GOT3 (cell line): ENCODE results near the gene FHL1.

Source experiments
- DNase-seq: peaks from one replicate; lab custom pipeline; 2025; ENCODE audit warnings: mixed read lengths; lab: John Stamatoyannopoulos, UW

FHL1 gene

DNA sequence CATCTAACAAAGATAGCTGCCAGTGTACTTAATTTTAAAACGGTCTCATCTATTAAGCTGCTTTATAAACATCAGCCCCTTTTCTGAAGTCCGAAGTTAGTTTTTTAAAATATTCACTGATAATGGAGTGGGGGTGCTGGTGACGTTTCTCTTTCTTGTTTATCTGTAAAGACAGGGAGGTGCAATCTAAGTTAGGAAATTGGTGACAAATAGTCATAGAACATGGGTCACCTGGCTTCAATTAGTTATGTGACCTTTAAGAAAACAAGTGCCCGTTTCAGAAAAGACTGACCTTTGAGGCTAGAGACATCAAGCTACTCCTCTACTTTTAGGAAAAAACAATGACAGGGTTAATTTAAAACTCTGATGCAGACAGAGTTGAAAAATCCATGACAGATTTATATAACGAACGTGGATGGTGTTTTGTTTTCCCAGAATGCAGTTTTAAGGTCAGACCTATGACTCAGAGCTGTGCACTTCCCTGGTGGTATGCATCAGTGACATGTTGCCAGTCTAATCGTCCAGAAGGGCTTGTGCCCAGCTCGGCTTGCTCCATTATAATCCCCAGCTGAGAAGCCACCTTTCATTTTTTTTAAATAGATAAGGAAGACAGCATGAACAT, 38.2 kb downstream of the FHL1 start:
- no peak for DNase-seq

DNA sequence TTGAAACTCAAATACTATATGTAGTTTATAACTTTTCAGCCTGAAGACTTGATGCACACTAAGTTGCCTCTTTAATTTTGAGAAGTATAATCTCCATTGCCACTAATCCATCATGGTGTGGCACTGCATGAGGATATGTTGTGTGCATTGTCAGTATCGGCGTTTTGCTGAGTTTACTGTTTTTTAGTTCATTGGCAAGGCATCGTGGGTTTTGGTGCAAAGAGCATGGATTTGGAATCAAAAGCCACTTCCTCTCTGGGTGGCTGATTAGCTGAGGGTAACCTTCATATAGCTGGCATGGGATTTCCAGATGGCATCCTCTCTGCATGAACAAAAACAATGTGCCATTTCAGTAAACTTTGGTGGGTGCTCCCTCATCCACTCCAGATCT, 38.7 kb downstream of the FHL1 start:
- no peak for DNase-seq

- DNase-seq: no peak
These were observed 41.9 kb downstream of the FHL1 start for GRCh38 chrX:136189222-136189621.

DNA sequence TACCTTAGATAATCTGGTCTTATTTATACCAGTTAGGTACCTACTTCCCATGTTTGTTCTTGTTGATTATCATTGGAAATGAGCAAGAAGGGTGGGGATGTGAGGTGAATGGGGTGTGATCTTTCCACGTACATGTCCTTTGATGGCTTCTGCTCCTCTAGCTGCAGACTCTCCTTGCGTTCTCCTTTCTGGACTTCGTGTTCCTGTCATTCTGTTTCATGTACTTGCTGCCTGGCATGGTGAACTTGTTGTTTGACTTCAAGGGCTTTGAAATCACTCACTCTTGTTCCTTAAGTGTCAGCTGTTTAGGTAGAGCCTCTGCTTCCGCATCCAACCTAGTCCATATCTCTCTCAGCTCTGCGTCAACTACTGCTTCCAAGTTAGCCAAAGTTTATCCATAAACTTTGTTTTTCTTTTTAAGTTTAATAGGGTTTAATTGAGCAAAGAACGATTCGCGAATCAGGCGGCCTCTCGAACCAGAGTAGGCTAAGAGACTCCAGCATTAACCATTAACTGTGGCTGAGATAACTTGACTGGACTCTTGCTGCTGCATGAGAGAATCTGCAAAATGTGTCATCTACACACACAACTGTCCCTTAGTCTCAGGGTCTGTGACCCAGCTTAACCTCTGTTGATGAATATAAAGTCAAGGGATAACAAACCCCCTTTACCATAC, 42.8 kb downstream of the FHL1 start:
- DNase-seq: no peak

DNA sequence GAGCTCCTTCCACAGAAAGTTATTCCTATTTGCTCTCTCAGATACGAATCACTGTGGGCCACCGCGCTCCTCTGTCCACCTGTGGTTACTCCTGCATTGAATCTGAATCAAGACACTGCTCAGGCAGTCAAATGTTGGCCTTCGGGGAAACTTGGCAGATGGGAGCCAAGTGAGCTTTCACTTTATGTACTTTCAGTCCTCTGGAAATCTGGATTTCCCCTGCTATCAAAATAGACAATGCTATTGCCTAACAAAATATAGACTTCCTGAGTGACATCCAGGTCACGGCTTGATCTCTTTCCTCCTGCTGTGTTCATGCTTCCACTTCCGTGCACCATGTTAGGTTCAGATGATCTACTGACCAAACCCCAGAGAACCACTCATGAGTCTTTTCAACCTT, 43.8 kb downstream of the FHL1 start:
- no peak for DNase-seq

GRCh38 chrX:136192135-136192534, 44.8 kb downstream of the FHL1 start:
- DNase-seq: no peak

DNA sequence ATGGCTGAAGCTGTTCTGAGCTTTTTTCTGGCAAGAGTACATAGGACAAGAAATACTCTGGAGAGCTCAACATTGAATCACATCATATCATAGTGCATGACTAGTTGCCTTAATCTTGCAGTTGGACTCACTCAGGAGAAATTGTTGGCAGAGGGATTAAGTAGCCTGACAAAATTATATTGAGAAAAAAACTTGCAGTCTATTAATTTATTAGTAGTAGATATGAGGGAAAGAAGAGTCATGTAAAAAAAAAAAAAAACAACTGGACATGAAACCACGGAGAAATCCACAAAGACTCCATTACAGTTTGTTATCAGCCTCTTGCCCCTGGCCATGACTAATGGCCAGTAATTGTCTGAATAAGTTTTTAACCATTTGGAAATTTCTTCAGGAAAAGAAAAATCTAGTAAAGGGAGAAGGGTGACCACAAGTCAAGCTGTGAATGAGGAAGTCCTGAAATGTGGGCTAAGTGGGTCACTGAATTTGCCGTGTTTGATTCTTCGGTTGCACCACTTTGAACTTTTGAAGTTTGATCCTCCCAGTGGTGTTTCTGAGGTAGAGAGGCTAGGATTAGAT, 45.6 kb downstream of the FHL1 start:
- DNase-seq: no peak

- no peak for DNase-seq
These were observed 46.4 kb downstream of the FHL1 start for GRCh38 chrX:136193771-136194170.

- DNase-seq: no peak
These were observed 47.2 kb downstream of the FHL1 start for GRCh38 chrX:136194536-136194935.

- DNase-seq: no peak
These were observed 47.9 kb downstream of the FHL1 start for GRCh38 chrX:136195247-136195646.

- no peak for DNase-seq
These were observed 49.4 kb downstream of the FHL1 start for GRCh38 chrX:136196691-136197155.

DNA sequence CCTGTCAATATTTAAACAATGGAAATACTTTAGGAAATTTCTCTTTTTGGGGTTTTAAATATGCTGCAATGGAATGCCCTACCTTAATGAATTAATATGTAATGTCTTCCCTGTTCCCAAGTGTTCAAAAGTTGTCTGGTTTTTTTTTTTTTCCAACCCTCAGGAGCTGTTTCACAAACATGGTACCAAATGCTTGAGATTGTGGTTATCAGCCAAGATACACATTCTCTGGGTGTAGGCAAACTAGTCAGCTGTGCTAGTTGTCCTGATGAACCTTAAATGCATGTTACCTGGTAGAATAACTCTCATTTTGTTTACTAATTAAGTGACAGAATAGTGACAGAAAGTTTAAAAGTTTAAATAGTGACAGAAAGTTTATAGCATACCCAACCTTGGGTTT, 50.7 kb downstream of the FHL1 start:
- no peak for DNase-seq

DNA sequence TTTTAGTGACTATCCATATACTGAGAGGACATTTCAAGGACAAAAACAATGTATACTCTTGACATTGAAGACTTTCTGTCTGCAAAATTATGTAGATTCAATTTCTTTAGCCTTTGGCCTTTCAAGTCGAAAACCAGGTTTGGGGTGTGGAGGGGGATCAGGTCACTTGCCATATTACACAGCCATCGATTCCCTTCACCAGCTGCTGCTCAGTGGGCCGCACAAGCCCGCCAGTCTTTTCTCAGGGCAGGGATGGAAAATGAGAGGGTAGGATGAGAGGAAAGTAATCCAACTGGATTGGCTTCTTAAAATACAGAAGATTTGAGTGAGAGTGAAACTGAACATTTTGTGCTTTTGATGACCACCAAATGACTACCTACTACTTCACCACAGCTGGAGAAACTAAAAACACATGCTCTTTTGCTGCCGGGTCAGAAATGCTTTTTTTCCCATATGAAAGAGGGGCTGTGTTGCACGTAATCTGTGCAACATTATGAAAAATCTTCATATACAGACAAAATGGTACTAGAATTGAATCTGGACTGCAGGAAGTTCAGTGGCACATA, 51.4 kb downstream of the FHL1 start:
- no peak for DNase-seq

DNA sequence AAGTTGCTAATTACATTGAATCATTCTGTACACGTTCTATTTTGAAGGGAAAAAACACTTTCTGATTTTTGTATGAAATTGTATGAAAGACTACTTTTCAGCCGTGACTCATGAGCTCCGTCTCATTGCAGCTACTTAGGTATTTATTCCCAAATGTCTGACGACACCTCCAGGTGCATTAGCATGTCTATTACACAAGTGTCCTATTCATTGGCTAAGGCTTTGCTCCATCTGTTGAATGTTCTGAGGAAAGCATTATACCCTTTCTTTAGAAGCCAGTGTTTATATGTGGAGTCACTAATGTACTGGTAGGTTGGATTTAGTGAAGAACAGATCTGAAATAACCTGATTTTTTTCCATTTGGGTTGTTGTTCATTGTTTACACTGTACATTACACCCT, 52.0 kb downstream of the FHL1 start:
- no peak for DNase-seq

DNA sequence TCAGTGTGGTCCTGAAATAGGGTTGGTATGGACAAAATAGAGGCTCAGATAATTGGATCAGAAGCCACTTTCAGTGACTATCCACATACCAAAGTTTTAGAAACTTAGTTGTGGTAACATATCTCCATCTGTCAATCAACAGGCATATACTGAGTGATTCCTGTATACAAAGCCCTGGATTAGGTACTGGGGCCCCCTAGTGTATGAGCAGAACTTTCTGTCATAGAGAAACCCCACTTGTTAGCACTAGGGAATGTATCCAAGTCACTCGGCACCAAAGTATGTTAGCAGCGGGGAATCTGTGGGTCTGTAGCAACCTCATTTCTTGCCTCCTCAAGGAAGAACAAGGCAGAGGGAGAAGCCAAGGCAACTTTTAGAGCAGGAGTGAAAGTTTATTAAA, 53.1 kb downstream of the FHL1 start:
- DNase-seq: no peak

GRCh38 chrX:136201601-136202000, 54.3 kb downstream of the FHL1 start:
- no peak for DNase-seq

GRCh38 chrX:136202889-136203288, 55.6 kb downstream of the FHL1 start:
- DNase-seq: no peak

- DNase-seq: no peak
These were observed 56.1 kb downstream of the FHL1 start for GRCh38 chrX:136203438-136203837.

- DNase-seq: no peak
These were observed 56.6 kb downstream of the FHL1 start for GRCh38 chrX:136203951-136204350.

GRCh38 chrX:136204571-136204970, 57.2 kb downstream of the FHL1 start:
- no peak for DNase-seq

DNA sequence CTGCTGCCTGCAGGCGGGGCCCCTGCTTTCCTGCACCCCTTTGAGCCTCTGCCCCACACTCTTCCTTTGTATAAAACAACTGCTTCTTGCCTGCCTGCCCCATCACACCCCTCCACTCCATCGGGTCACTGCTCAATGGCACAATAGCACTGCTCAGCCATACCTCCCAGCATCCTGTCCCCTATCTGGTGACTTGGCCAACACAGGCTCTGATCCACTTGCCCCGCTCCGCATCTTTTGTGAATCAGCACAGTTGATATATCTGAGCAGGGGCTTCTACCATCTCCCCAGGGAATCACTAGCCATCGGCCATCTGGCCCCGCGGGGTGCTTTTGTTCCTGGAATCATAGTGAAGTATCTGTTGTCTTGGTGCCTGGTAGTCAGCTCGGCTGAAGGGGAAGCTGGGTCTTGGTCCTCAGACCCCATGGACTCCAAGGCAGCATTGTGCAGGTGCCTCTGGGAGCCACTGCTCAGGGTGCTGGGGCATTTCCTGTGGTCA, 58.6 kb downstream of the FHL1 start:
- DNase-seq: no peak

DNA sequence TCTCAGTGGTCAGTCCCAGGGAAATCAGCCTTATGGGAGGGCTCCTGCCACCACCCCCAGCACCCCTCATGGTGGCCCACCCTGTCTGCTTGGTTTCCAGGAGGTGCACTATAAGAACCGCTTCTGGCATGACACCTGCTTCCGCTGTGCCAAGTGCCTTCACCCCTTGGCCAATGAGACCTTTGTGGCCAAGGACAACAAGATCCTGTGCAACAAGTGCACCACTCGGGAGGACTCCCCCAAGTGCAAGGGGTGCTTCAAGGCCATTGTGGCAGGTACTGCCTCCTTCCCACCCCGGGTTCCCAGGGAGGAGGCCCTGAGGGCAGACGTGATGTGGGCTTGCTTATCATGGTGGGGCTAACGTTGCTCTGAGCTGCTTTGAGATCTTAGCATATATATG, 59.6 kb downstream of the FHL1 start:
- no peak for DNase-seq

GRCh38 chrX:136207546-136207945, 60.2 kb downstream of the FHL1 start:
- no peak for DNase-seq
